SK-N-SH treated with all-trans-retinoic acid at 6 μM for 48 hours (cell line): ENCODE measurements around the gene OSBPL2.

Source experiments
- ATAC-seq: fragments of 200-7000 bp; cut with Tn5 transposase; 3 replicates; pipeline ENCODE4 v1.9.1; 2020; ENCODE audit warnings: mild to moderate bottlenecking, moderate library complexity
- ARNTL ChIP-seq: fragments of 450-650 bp; formaldehyde crosslinking; IDR thresholded peaks from 2 replicates; pipeline ENCODE4 v1.5.0; 2020; ENCODE audit warnings: low read depth, mild to moderate bottlenecking, moderate library complexity, borderline replicate concordance
- BACH2 ChIP-seq: fragments of 250-450 bp; sonication (Bioruptor Pico); IDR thresholded peaks from 2 replicates; pipeline ENCODE4 v1.9.0; 2021; ENCODE audit warnings: mild to moderate bottlenecking, borderline replicate concordance
- CSDC2 ChIP-seq: fragments of 250-450 bp; sonication (Bioruptor Pico); IDR thresholded peaks from 2 replicates; pipeline ENCODE4 v1.5.0; 2020; ENCODE audit warnings: mild to moderate bottlenecking, moderate library complexity
- ESRRG ChIP-seq: fragments of 250-450 bp; sonication (Bioruptor Pico); IDR thresholded peaks from 2 replicates; pipeline ENCODE4 v1.6.1; 2021; ENCODE audit warnings: mild to moderate bottlenecking
- GLIS3 ChIP-seq: fragments of 250-450 bp; sonication (Bioruptor Pico); IDR thresholded peaks from 2 replicates; pipeline ENCODE4 v1.5.0; 2020; ENCODE audit warnings: mild to moderate bottlenecking, moderate library complexity
- OSR1 ChIP-seq: fragments of 250-450 bp; sonication (Bioruptor Pico); IDR thresholded peaks from 2 replicates; pipeline ENCODE4 v1.8.0; 2022; ENCODE audit warnings: moderate library complexity, mild to moderate bottlenecking, inconsistent platforms
- PPARA ChIP-seq: fragments of 250-450 bp; sonication (Bioruptor Pico); IDR thresholded peaks from 2 replicates; pipeline ENCODE4 v1.5.0; 2020; ENCODE audit warnings: mild to moderate bottlenecking, borderline replicate concordance
- RARB ChIP-seq: fragments of 250-450 bp; sonication (Bioruptor Pico); IDR thresholded peaks from 2 replicates; pipeline ENCODE4 v1.8.0; 2021; ENCODE audit warnings: mild to moderate bottlenecking, moderate library complexity
- TOX ChIP-seq: fragments of 250-450 bp; sonication (Bioruptor Pico); IDR thresholded peaks from 2 replicates; pipeline ENCODE4 v1.8.0; 2021; ENCODE audit warnings: mild to moderate bottlenecking, moderate library complexity, borderline replicate concordance
- ZFP3 ChIP-seq: fragments of 250-450 bp; sonication (Bioruptor Pico); IDR thresholded peaks from 2 replicates; pipeline ENCODE4 v1.5.0; 2020; ENCODE audit warnings: mild to moderate bottlenecking, moderate library complexity
- ZNF565 ChIP-seq: fragments of 450-650 bp; formaldehyde crosslinking; conservative IDR thresholded peaks from 2 replicates; pipeline ENCODE4 v1.5.0; 2020; ENCODE audit warnings: low read depth, mild to moderate bottlenecking, moderate library complexity
- ZNF70 ChIP-seq: fragments of 450-650 bp; formaldehyde crosslinking; IDR thresholded peaks from 2 replicates; pipeline ENCODE4 v1.5.0; 2020; ENCODE audit warnings: mild to moderate bottlenecking, moderate library complexity
- ZNF8 ChIP-seq: fragments of 450-650 bp; formaldehyde crosslinking; IDR thresholded peaks from 2 replicates; pipeline ENCODE4 v1.5.0; 2020; ENCODE audit warnings: mild to moderate bottlenecking, moderate library complexity
- TF ChIP-seq, protein P1 (sequence below): fragments of 250-450 bp; sonication (Bioruptor Pico); IDR thresholded peaks from 2 replicates; pipeline ENCODE4 v1.5.1; 2021; ENCODE audit warnings: mild to moderate bottlenecking, moderate library complexity
- TF ChIP-seq, protein P2 (sequence below): fragments of 250-450 bp; sonication (Bioruptor Pico); IDR thresholded peaks from 2 replicates; pipeline ENCODE4 v1.8.0; 2021; ENCODE audit warnings: low read depth, mild to moderate bottlenecking, moderate library complexity, borderline replicate concordance
- TF ChIP-seq, protein P3 (sequence below): fragments of 250-450 bp; sonication (Bioruptor Pico); IDR thresholded peaks from 2 replicates; pipeline ENCODE4 v1.8.0; 2020; ENCODE audit warnings: mild to moderate bottlenecking, moderate library complexity, borderline replicate concordance
- TF ChIP-seq, protein P4 (sequence below): fragments of 250-450 bp; sonication (Bioruptor Pico); IDR thresholded peaks from 2 replicates; pipeline ENCODE4 v1.5.0; 2020; ENCODE audit warnings: mild to moderate bottlenecking, moderate library complexity

The OSBPL2 gene

DNA sequence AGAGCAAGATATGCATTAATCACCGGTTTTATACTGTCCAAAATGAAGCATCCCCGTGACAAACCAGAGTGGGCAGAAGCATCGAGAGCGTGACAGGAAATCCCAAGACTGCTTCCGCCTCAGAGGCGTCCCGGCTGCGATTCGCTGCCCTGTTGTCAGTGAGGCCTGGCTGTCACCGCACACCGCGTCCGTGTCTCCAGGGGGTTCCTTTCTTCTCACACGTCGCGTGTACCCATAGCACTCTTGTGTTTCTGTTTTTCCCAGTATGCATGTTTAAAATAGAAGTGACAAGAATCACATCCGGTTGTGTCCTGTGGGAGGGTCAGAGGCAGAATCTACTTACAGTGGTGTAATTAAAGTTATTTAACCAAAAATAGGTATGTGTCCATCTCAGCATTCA lies 56.2 kb downstream of the OSBPL2 start:
- TF ChIP-seq GLIS3 (CRISPR knock-in tag) (no peak), OSR1 (no peak), PPARA (CRISPR knock-in tag) (no peak), ZFP3 (CRISPR knock-in tag) (no peak)
- TF ChIP-seq, protein P1, sequence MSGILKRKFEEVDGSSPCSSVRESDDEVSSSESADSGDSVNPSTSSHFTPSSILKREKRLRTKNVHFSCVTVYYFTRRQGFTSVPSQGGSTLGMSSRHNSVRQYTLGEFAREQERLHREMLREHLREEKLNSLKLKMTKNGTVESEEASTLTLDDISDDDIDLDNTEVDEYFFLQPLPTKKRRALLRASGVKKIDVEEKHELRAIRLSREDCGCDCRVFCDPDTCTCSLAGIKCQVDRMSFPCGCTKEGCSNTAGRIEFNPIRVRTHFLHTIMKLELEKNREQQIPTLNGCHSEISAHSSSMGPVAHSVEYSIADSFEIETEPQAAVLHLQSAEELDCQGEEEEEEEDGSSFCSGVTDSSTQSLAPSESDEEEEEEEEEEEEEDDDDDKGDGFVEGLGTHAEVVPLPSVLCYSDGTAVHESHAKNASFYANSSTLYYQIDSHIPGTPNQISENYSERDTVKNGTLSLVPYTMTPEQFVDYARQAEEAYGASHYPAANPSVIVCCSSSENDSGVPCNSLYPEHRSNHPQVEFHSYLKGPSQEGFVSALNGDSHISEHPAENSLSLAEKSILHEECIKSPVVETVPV (CRISPR knock-in tag): no peak
- TF ChIP-seq, protein P2, sequence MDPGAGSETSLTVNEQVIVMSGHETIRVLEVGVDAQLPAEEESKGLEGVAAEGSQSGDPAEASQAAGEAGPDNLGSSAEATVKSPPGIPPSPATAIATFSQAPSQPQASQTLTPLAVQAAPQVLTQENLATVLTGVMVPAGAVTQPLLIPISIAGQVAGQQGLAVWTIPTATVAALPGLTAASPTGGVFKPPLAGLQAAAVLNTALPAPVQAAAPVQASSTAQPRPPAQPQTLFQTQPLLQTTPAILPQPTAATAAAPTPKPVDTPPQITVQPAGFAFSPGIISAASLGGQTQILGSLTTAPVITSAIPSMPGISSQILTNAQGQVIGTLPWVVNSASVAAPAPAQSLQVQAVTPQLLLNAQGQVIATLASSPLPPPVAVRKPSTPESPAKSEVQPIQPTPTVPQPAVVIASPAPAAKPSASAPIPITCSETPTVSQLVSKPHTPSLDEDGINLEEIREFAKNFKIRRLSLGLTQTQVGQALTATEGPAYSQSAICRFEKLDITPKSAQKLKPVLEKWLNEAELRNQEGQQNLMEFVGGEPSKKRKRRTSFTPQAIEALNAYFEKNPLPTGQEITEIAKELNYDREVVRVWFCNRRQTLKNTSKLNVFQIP (CRISPR knock-in tag): no peak
- ATAC-seq: no peak

DNA sequence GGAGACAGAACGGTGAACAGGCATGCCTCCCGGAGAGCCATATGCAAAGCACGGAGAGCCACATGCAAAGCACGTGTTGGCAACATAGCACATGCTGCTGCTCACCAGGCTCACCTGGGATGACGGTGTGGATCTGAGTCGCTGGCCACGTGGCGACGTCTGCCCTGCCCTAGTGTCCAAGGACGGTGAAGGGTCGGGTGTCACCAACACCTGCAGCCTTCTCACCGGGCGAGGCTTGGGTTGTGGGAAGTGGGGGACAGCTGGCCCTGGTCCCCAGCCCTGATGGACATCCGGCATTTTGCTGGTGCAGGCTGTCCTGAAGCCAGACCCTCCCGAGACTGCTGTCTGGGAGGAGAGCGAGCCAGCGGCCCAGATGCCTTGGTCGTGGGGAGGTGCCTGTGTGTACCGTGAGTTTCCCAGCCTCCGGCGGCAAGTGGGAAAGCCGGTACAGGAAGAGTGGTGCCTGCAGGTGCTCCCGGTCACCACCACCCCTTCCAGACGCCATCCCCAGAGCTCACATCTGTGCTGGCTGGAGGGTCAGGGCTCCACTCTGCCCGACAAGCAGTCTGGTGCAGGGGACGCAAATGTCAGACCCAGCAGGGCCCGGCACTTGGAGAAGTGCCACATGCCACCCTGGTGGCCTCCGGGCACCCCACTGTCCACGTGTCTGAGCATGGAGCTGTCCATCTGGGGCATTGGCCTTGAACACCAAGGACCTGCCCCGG lies 58.6 kb downstream of the OSBPL2 start:
- ATAC-seq: no peak
- TF ChIP-seq GLIS3 (CRISPR knock-in tag) (no peak), OSR1 (no peak), ESRRG (no peak), ZNF565 (CRISPR knock-in tag) (no peak), CSDC2 (CRISPR knock-in tag) (no peak), ZNF70 (no peak), RARB (CRISPR knock-in tag) (no peak), ZNF8 (CRISPR knock-in tag) (no peak), ARNTL (no peak)

DNA sequence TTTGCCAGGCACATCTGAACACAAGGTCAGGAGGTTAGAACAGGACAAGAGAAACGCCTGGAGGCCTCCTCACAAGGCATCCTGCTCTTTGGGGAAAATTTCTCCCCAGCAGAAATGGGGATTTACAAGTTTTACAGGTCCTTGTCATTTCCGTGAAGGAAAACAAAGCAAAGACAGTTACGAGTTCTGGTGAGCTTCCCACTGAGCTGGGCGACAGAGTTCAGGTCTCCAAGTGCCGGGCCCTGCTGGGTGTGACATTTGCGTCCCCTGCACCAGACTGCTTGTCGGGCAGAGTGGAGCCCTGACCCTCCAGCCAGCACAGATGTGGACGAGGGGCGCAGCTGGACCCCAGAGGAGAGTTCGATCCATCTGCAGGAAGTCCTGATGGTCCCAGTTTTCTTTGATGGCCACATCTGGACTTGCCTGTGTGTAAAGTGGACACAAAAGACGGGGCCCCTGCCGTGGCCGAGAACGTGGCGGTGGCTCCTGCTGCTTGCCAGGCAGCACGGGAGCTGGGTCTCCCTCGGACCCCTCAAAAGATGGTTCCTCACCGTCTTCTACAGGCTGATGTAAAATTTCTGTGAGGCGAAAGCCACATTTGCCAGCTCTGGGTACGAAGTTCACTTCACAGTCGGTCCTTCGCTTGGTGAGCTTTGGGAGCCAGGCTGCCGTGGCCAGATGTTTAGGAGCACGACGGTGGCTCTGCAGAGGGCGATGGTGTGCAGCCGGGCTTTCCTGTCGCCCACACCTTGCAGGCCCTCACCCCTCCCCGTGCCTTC lies 59.3 kb downstream of the OSBPL2 start:
- TF ChIP-seq, protein P2 (CRISPR knock-in tag): no peak
- no peak for TF ChIP-seq OSR1
- no peak for TF ChIP-seq TOX (CRISPR knock-in tag)
- TF ChIP-seq GLIS3 (CRISPR knock-in tag): no peak
- no peak for TF ChIP-seq ZFP3 (CRISPR knock-in tag)
- TF ChIP-seq, protein P3, sequence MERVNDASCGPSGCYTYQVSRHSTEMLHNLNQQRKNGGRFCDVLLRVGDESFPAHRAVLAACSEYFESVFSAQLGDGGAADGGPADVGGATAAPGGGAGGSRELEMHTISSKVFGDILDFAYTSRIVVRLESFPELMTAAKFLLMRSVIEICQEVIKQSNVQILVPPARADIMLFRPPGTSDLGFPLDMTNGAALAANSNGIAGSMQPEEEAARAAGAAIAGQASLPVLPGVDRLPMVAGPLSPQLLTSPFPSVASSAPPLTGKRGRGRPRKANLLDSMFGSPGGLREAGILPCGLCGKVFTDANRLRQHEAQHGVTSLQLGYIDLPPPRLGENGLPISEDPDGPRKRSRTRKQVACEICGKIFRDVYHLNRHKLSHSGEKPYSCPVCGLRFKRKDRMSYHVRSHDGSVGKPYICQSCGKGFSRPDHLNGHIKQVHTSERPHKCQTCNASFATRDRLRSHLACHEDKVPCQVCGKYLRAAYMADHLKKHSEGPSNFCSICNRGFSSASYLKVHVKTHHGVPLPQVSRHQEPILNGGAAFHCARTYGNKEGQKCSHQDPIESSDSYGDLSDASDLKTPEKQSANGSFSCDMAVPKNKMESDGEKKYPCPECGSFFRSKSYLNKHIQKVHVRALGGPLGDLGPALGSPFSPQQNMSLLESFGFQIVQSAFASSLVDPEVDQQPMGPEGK (CRISPR knock-in tag): no peak
- TF ChIP-seq CSDC2 (CRISPR knock-in tag): no peak
- TF ChIP-seq PPARA (CRISPR knock-in tag): no peak
- TF ChIP-seq, protein P4, sequence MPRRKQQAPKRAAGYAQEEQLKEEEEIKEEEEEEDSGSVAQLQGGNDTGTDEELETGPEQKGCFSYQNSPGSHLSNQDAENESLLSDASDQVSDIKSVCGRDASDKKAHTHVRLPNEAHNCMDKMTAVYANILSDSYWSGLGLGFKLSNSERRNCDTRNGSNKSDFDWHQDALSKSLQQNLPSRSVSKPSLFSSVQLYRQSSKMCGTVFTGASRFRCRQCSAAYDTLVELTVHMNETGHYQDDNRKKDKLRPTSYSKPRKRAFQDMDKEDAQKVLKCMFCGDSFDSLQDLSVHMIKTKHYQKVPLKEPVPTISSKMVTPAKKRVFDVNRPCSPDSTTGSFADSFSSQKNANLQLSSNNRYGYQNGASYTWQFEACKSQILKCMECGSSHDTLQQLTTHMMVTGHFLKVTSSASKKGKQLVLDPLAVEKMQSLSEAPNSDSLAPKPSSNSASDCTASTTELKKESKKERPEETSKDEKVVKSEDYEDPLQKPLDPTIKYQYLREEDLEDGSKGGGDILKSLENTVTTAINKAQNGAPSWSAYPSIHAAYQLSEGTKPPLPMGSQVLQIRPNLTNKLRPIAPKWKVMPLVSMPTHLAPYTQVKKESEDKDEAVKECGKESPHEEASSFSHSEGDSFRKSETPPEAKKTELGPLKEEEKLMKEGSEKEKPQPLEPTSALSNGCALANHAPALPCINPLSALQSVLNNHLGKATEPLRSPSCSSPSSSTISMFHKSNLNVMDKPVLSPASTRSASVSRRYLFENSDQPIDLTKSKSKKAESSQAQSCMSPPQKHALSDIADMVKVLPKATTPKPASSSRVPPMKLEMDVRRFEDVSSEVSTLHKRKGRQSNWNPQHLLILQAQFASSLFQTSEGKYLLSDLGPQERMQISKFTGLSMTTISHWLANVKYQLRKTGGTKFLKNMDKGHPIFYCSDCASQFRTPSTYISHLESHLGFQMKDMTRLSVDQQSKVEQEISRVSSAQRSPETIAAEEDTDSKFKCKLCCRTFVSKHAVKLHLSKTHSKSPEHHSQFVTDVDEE (CRISPR knock-in tag): no peak
- TF ChIP-seq BACH2 (CRISPR knock-in tag): no peak
- no peak for TF ChIP-seq ARNTL
- TF ChIP-seq, all 23 proteins: peak for 0
- no peak for ATAC-seq
